Hepatocyte (in vitro differentiated cells): Measurements from ENCODE around the gene PHACTR1. TPM values are rescaled to one million over a fixed set of nuclear protein-coding genes. Genes with fewer than 3 reads are reported as not detected.

Experiments used
- DNase-seq: peaks from one replicate; pipeline ENCODE4 v3.0.0-alpha.2; 2016; ENCODE audit warnings: low spot score
- H2AFZ ChIP-seq: fragments of 200-600 bp; sonication (generic); 2 replicates; pipeline ENCODE4 v1.6.0; 2016; ENCODE audit warnings: antibody characterized with exemption, mild to moderate bottlenecking
- H3K27ac ChIP-seq: fragments of 200-600 bp; sonication (generic); 2 replicates; pipeline ENCODE4 v1.5.1; 2016; ENCODE audit warnings: mild to moderate bottlenecking
- H3K27me3 ChIP-seq: fragments of 200-600 bp; sonication (generic); 2 replicates; pipeline ENCODE4 v1.6.1; 2016
- H3K36me3 ChIP-seq: fragments of 200-600 bp; sonication (generic); replicated peaks from 2 replicates; pipeline ENCODE4 v1.5.1; 2016; ENCODE audit warnings: low read depth; ENCODE audit not compliant: insufficient read depth
- H3K4me1 ChIP-seq: fragments of 200-600 bp; sonication (generic); 2 replicates; pipeline ENCODE4 v1.5.1; 2016; ENCODE audit warnings: mild to moderate bottlenecking, moderate library complexity; ENCODE audit not compliant: insufficient read depth
- H3K4me2 ChIP-seq: fragments of 200-600 bp; sonication (generic); 2 replicates; pipeline ENCODE4 v1.6.0; 2016
- H3K4me3 ChIP-seq: fragments of 200-600 bp; sonication (generic); 2 replicates; pipeline ENCODE4 v1.5.1; 2016; ENCODE audit warnings: mild to moderate bottlenecking
- H3K79me2 ChIP-seq: fragments of 200-600 bp; sonication (generic); 2 replicates; pipeline ENCODE4 v1.6.0; 2017; ENCODE audit warnings: mild to moderate bottlenecking
- H3K9me2 ChIP-seq: fragments of 200-600 bp; sonication (generic); replicated peaks from 2 replicates; pipeline ENCODE4 v1.6.0; 2017; ENCODE audit warnings: mild to moderate bottlenecking; ENCODE audit not compliant: insufficient read depth
- H3K9me3 ChIP-seq: fragments of 200-600 bp; sonication (generic); 2 replicates; pipeline ENCODE4 v1.5.1; 2016; ENCODE audit warnings: low read depth, mild to moderate bottlenecking
- H4K20me1 ChIP-seq: fragments of 200-600 bp; sonication (generic); 2 replicates; pipeline ENCODE4 v1.6.0; 2016; ENCODE audit warnings: mild to moderate bottlenecking; ENCODE audit not compliant: insufficient read depth, poor library complexity, severe bottlenecking
- CTCF ChIP-seq: fragments of 200-600 bp; sonication (generic); IDR thresholded peaks from 2 replicates; pipeline ENCODE4 v1.5.1; 2016; ENCODE audit warnings: antibody characterized with exemption, mild to moderate bottlenecking; ENCODE audit not compliant: poor library complexity
- EZH2 ChIP-seq: fragments of 200-600 bp; sonication (generic); IDR thresholded peaks from 2 replicates; pipeline ENCODE4 v1.6.1; 2016; ENCODE audit warnings: antibody characterized with exemption, mild to moderate bottlenecking, borderline replicate concordance
- EZH2phosphoT487 ChIP-seq: fragments of 200-600 bp; sonication (generic); IDR thresholded peaks from one replicate; pipeline ENCODE4 v1.6.1; 2018; ENCODE audit warnings: antibody characterized with exemption, mild to moderate bottlenecking, low read depth, moderate library complexity; ENCODE audit not compliant: unreplicated experiment, severe bottlenecking
- WGBS: methylation state at CpG from one replicate; pipeline ENCODE4 v1.1.6; 2016; ENCODE audit warnings: low lambda C conversion rate; ENCODE audit errors: missing lambda C conversion rate; 5-methylcytosine and 5-hydroxymethylcytosine counted together
- polyA plus RNA-seq: library from polyadenylated mRNA; unstranded; fragments of >200 nt; fragmentation: Nextera tagmentation; extraction: Ambion mirVana; gene quantifications from 2 replicates; pipeline ENCODE4 v1.2.1, GENCODE V29; 2016
- total RNA-seq: library from RNA; depleted of rRNA; stranded (reverse); fragments of >200 nt; gene quantifications from 2 replicates; pipeline ENCODE4 v1.2.3, GENCODE V29; 2014

PHACTR1 gene
- total and polyA plus RNA-seq, 2 experiments from 2014 or later: 3.0 to 4.3 TPM

- Histone ChIP-seq H3K4me2 (no peak overlapping the region), H3K9me3 (no peaks in the 10 kb centered on the region), H3K4me1 (peaks cover 5% of the 10 kb centered on the region), H3K27ac (no peak overlapping the region), H3K79me2 (no peaks in the 10 kb centered on the region), H3K27me3 (peaks cover 3% of the 10 kb centered on the region), H2AFZ (no peak overlapping the region), H4K20me1 (no peaks in the 10 kb centered on the region), H3K36me3 (no peaks in the 10 kb centered on the region), H3K4me3 (no peak overlapping the region), H3K9me2 (no peaks in the 10 kb centered on the region)
- 78% methylated on average over 1 of the region's 1 CpG for WGBS
- TF ChIP-seq EZH2phosphoT487 (no peak), CTCF (no peak), EZH2 (no peak)
- no peak for DNase-seq
These were observed 316.6 kb downstream of the PHACTR1 start for GRCh38 chr6:13033145-13033544.

GRCh38 chr6:13034316-13034715, 317.7 kb downstream of the PHACTR1 start:
- Histone ChIP-seq H3K27me3 (no peaks in the 10 kb centered on the region), H3K79me2 (no peaks in the 10 kb centered on the region), H2AFZ (no peak overlapping the region), H3K4me3 (no peak overlapping the region), H3K4me2 (no peak overlapping the region), H4K20me1 (no peaks in the 10 kb centered on the region), H3K9me3 (no peaks in the 10 kb centered on the region), H3K9me2 (no peaks in the 10 kb centered on the region), H3K27ac (no peak overlapping the region), H3K36me3 (no peaks in the 10 kb centered on the region), H3K4me1 (peaks cover 5% of the 10 kb centered on the region)
- no peak for TF ChIP-seq CTCF
- no peak for TF ChIP-seq EZH2phosphoT487
- no peak for TF ChIP-seq EZH2
- no peak for DNase-seq
- WGBS: 0% methylated on average over 1 of the region's 1 CpG

- Histone ChIP-seq H3K4me2 (no peak overlapping the region), H3K27ac (no peak overlapping the region), H3K4me3 (no peak overlapping the region), H4K20me1 (no peaks in the 10 kb centered on the region), H3K9me2 (no peaks in the 10 kb centered on the region), H3K36me3 (no peaks in the 10 kb centered on the region), H2AFZ (no peak overlapping the region), H3K9me3 (no peaks in the 10 kb centered on the region), H3K27me3 (no peaks in the 10 kb centered on the region), H3K79me2 (no peaks in the 10 kb centered on the region), H3K4me1 (peaks cover 5% of the 10 kb centered on the region)
- no peak for DNase-seq
- TF ChIP-seq CTCF: no peak
- TF ChIP-seq EZH2phosphoT487: no peak
- TF ChIP-seq EZH2: no peak
- WGBS: 89% methylated on average over 3 of the region's 3 CpGs
These were observed 319.0 kb downstream of the PHACTR1 start for GRCh38 chr6:13035606-13036005.

- Histone ChIP-seq H3K4me3 (no peak overlapping the region), H2AFZ (no peak overlapping the region), H3K36me3 (no peaks in the 10 kb centered on the region), H3K27me3 (no peaks in the 10 kb centered on the region), H3K4me1 (no peaks in the 10 kb centered on the region), H3K4me2 (no peak overlapping the region), H3K27ac (no peak overlapping the region), H3K9me3 (no peaks in the 10 kb centered on the region), H4K20me1 (no peaks in the 10 kb centered on the region), H3K79me2 (no peaks in the 10 kb centered on the region), H3K9me2 (no peaks in the 10 kb centered on the region)
- TF ChIP-seq EZH2 (no peak), EZH2phosphoT487 (no peak), CTCF (no peak)
- DNase-seq: no peak
These were observed 321.7 kb downstream of the PHACTR1 start for GRCh38 chr6:13038315-13038714.
